ENCODE data around the gene BPIFB1.

Gene BPIFB1

GRCh38 chr20:33282991-33283555 is at the start of gene BPIFB1:
BPIFB1 (plus strand) TSS chr20:33283214; CDS start chr20:33286074, 2,860 bp downstream.
- DNase-seq = peak; percentile 40

GRCh38 chr20:33234050-33234449 is 49.0 kb upstream of the BPIFB1 start:
- no peak for DNase-seq

GRCh38 chr20:33235696-33236095 is 47.3 kb upstream of the BPIFB1 start, which contains the start of gene BPIFA1:
BPIFA1 (plus strand) TSS chr20:33235996; CDS start chr20:33237712, 1,716 bp downstream.
- no peak for DNase-seq

- no peak for DNase-seq
Observed at GRCh38 chr20:33236351-33236750, 46.7 kb upstream of the BPIFB1 start.

- no peak for DNase-seq
Observed at GRCh38 chr20:33237989-33238388, 45.0 kb upstream of the BPIFB1 start.

GRCh38 chr20:33239418-33239817 is 43.6 kb upstream of the BPIFB1 start:
- no peak for DNase-seq

GRCh38 chr20:33239979-33240736 is 42.9 kb upstream of the BPIFB1 start:
- DNase-seq = no peak

- no peak for DNase-seq
Observed at GRCh38 chr20:33240923-33241322, 42.1 kb upstream of the BPIFB1 start.

- no peak for DNase-seq
Observed at GRCh38 chr20:33242319-33243100, 40.5 kb upstream of the BPIFB1 start.

GRCh38 chr20:33246077-33246476 is 36.9 kb upstream of the BPIFB1 start:
- DNase-seq = no peak

GRCh38 chr20:33249456-33249855 is 33.6 kb upstream of the BPIFB1 start:
- DNase-seq = peak; percentile 86

GRCh38 chr20:33250666-33251065 is 32.3 kb upstream of the BPIFB1 start:
- peak; percentile 91 for DNase-seq

- no peak for DNase-seq
Observed at GRCh38 chr20:33251496-33251895, 31.5 kb upstream of the BPIFB1 start.

- DNase-seq = no peak
Observed at GRCh38 chr20:33252460-33252859, 30.6 kb upstream of the BPIFB1 start.

- DNase-seq = no peak
Observed at GRCh38 chr20:33255005-33255404, 28.0 kb upstream of the BPIFB1 start.

- DNase-seq = no peak
Observed at GRCh38 chr20:33257237-33257636, 25.8 kb upstream of the BPIFB1 start.

- no peak for DNase-seq
Observed at GRCh38 chr20:33259371-33259770, 23.6 kb upstream of the BPIFB1 start.

GRCh38 chr20:33261465-33261864 is 21.5 kb upstream of the BPIFB1 start:
- no peak for DNase-seq

GRCh38 chr20:33262658-33263065 is 20.4 kb upstream of the BPIFB1 start:
- peak; percentile 92 for DNase-seq

- DNase-seq = no peak
Observed at GRCh38 chr20:33263784-33264183, 19.2 kb upstream of the BPIFB1 start.

- no peak for DNase-seq
Observed at GRCh38 chr20:33267701-33268100, 15.3 kb upstream of the BPIFB1 start.

- DNase-seq = no peak
Observed at GRCh38 chr20:33272155-33272873, 10.7 kb upstream of the BPIFB1 start.

All from NCI-H82 (cell line).